Neural progenitor cell (in vitro differentiated cells): Measurements from ENCODE around the gene VEZT. TPM values are rescaled to one million over a fixed set of nuclear protein-coding genes. Genes with fewer than 3 reads are reported as not detected.

Experiments used
- DNase-seq: peaks from one replicate; pipeline ENCODE4 v3.0.0-alpha.2; 2016; ENCODE audit warnings: low spot score
- H2AFZ ChIP-seq: fragments of 200-600 bp; sonication (generic); replicated peaks from 2 replicates; pipeline ENCODE4 v1.6.1; 2016; ENCODE audit warnings: antibody characterized with exemption
- H3F3A ChIP-seq: fragments of 200-600 bp; sonication (generic); 2 replicates; pipeline ENCODE4 v1.6.1; 2016; ENCODE audit warnings: antibody characterized with exemption, low read depth
- H3K27ac ChIP-seq: fragments of 200-600 bp; sonication (generic); 2 replicates; pipeline ENCODE4 v1.5.1; 2016; ENCODE audit warnings: mild to moderate bottlenecking
- H3K27me3 ChIP-seq: fragments of 200-600 bp; sonication (generic); 2 replicates; pipeline ENCODE4 v1.6.1; 2016; ENCODE audit warnings: mild to moderate bottlenecking, moderate library complexity
- H3K36me3 ChIP-seq: fragments of 200-600 bp; sonication (generic); 2 replicates; pipeline ENCODE4 v1.5.1; 2016
- H3K4me1 ChIP-seq: fragments of 200-600 bp; sonication (generic); 2 replicates; pipeline ENCODE4 v1.6.1; 2016; ENCODE audit warnings: mixed run types
- H3K4me2 ChIP-seq: fragments of 200-600 bp; sonication (generic); 2 replicates; pipeline ENCODE4 v1.6.1; 2016
- H3K4me3 ChIP-seq: fragments of 200-600 bp; sonication (generic); 2 replicates; pipeline ENCODE4 v1.5.1; 2016
- H3K79me2 ChIP-seq: fragments of 200-600 bp; sonication (generic); 2 replicates; pipeline ENCODE4 v1.6.1; 2016; ENCODE audit warnings: low read depth
- H3K9ac ChIP-seq: fragments of 200-600 bp; sonication (generic); 2 replicates; pipeline ENCODE4 v1.6.1; 2016
- H3K9me3 ChIP-seq: fragments of 200-600 bp; sonication (generic); 2 replicates; pipeline ENCODE4 v1.5.1; 2016; ENCODE audit warnings: low read depth
- H4K20me1 ChIP-seq: fragments of 200-600 bp; sonication (generic); 2 replicates; pipeline ENCODE4 v1.6.1; 2016; ENCODE audit warnings: low read depth
- H3K27ac Mint-ChIP-seq: 3 replicates; pipeline ENCODE4 v1.8.0; 2021; ENCODE audit warnings: mixed read lengths
- H3K27me3 Mint-ChIP-seq: 2 replicates; pipeline ENCODE4 v1.8.0; 2022; ENCODE audit warnings: low read depth, mild to moderate bottlenecking, inconsistent platforms, moderate library complexity, mixed read lengths; ENCODE audit not compliant: insufficient read depth
- H3K36me3 Mint-ChIP-seq: 3 replicates; pipeline ENCODE4 v1.8.0; 2021; ENCODE audit warnings: mixed read lengths
- H3K4me1 Mint-ChIP-seq: 3 replicates; pipeline ENCODE4 v1.8.0; 2021; ENCODE audit warnings: mixed read lengths
- H3K4me3 Mint-ChIP-seq: 3 replicates; pipeline ENCODE4 v1.8.0; 2021; ENCODE audit warnings: mild to moderate bottlenecking, moderate library complexity, mixed read lengths
- H3K9me3 Mint-ChIP-seq: 3 replicates; pipeline ENCODE4 v1.8.0; 2020; ENCODE audit warnings: mixed read lengths
- EZH2 ChIP-seq: fragments of 200-600 bp; sonication (generic); IDR thresholded peaks from 2 replicates; pipeline ENCODE4 v1.6.1; 2017; ENCODE audit warnings: antibody characterized with exemption, mild to moderate bottlenecking, moderate library complexity
- EZH2phosphoT487 ChIP-seq: fragments of 200-600 bp; sonication (generic); IDR thresholded peaks from 2 replicates; pipeline ENCODE4 v1.6.1; 2017; ENCODE audit warnings: antibody characterized with exemption
- total RNA-seq: library from RNA; depleted of rRNA; stranded (reverse); fragments of >200 nt; gene quantifications from 2 replicates; pipeline ENCODE4 v1.2.3, GENCODE V29; 2015; ENCODE audit warnings: low replicate concordance
- TF ChIP-seq, protein P1 (sequence below): fragments of 200-600 bp; sonication (generic); IDR thresholded peaks from 2 replicates; pipeline ENCODE4 v1.5.1; 2017; ENCODE audit warnings: antibody characterized with exemption, mild to moderate bottlenecking

VEZT gene
- total RNA-seq, 1 donor from 2014 or later: 126 TPM

- H3K4me1 ChIP-seq: no peaks in the 10 kb centered on the region
- no peak for DNase-seq
- H3K9me3 ChIP-seq: no peaks in the 10 kb centered on the region
- Mint-ChIP-seq H3K9me3 (no peaks in the 10 kb centered on the region), H3K4me3 (no peak overlapping the region), H3K27me3 (peaks cover 3% of the 10 kb centered on the region), H3K4me1 (no peaks in the 10 kb centered on the region), H3K36me3 (peaks cover 29% of the 10 kb centered on the region), H3K27ac (no peak overlapping the region)
- H3K27ac ChIP-seq: no peak overlapping the region
- H4K20me1 ChIP-seq: no peaks in the 10 kb centered on the region
- TF ChIP-seq EZH2phosphoT487 (no peak), EZH2 (no peak)
- TF ChIP-seq, protein P1, sequence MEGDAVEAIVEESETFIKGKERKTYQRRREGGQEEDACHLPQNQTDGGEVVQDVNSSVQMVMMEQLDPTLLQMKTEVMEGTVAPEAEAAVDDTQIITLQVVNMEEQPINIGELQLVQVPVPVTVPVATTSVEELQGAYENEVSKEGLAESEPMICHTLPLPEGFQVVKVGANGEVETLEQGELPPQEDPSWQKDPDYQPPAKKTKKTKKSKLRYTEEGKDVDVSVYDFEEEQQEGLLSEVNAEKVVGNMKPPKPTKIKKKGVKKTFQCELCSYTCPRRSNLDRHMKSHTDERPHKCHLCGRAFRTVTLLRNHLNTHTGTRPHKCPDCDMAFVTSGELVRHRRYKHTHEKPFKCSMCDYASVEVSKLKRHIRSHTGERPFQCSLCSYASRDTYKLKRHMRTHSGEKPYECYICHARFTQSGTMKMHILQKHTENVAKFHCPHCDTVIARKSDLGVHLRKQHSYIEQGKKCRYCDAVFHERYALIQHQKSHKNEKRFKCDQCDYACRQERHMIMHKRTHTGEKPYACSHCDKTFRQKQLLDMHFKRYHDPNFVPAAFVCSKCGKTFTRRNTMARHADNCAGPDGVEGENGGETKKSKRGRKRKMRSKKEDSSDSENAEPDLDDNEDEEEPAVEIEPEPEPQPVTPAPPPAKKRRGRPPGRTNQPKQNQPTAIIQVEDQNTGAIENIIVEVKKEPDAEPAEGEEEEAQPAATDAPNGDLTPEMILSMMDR: no peak
- no peak overlapping the region for H2AFZ ChIP-seq
- H3K4me3 ChIP-seq: no peak overlapping the region
- peaks cover 17% of the 10 kb centered on the region for H3K36me3 ChIP-seq
- H3K79me2 ChIP-seq: no peaks in the 10 kb centered on the region
- H3F3A ChIP-seq: no peaks in the 10 kb centered on the region
- H3K27me3 ChIP-seq: no peaks in the 10 kb centered on the region
- no peak overlapping the region for H3K9ac ChIP-seq
- H3K4me2 ChIP-seq: no peak overlapping the region
Measured at GRCh38 chr12:95283371-95283770, 65.8 kb downstream of the VEZT start.

GRCh38 chr12:95286713-95287112 is 69.1 kb downstream of the VEZT start:
- TF ChIP-seq, protein P1: no peak
- TF ChIP-seq EZH2phosphoT487: no peak
- TF ChIP-seq EZH2: no peak
- Mint-ChIP-seq H3K27ac (no peak overlapping the region), H3K36me3 (peaks cover 21% of the 10 kb centered on the region), H3K9me3 (no peaks in the 10 kb centered on the region), H3K4me1 (no peaks in the 10 kb centered on the region), H3K27me3 (peaks cover 3% of the 10 kb centered on the region), H3K4me3 (no peak overlapping the region)
- H3K27ac ChIP-seq: no peak overlapping the region
- no peak overlapping the region for H3K4me3 ChIP-seq
- H3K9me3 ChIP-seq: no peaks in the 10 kb centered on the region
- no peaks in the 10 kb centered on the region for H4K20me1 ChIP-seq
- no peak overlapping the region for H2AFZ ChIP-seq
- peaks cover 28% of the 10 kb centered on the region for H3K36me3 ChIP-seq
- H3K4me1 ChIP-seq: no peaks in the 10 kb centered on the region
- H3K79me2 ChIP-seq: no peaks in the 10 kb centered on the region
- no peak overlapping the region for H3K9ac ChIP-seq
- H3K27me3 ChIP-seq: no peaks in the 10 kb centered on the region
- no peak for DNase-seq
- no peaks in the 10 kb centered on the region for H3F3A ChIP-seq
- H3K4me2 ChIP-seq: no peak overlapping the region

DNA sequence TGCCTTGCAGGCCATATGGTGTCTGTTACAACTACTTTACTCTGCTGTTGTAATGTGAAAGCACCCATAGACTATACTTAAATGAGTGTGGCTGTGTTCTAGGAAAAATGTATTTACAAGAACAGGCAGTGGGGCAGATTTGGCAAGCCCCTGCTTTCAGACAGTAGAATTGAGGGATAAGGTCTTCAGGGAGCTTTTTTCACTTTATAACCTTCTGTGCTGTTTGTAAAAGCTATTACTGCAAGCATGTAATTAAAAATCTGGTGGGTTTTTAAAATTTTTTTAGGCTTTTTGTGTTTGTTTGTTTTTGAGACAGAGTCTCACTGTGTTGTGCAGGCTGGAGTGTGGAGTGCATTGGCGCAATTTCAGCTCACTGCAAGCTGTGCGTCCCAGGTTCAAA is 73.9 kb downstream of the VEZT start:
- Mint-ChIP-seq H3K4me3 (no peak overlapping the region), H3K27ac (no peak overlapping the region), H3K27me3 (no peaks in the 10 kb centered on the region), H3K36me3 (peaks cover 22% of the 10 kb centered on the region), H3K9me3 (no peaks in the 10 kb centered on the region), H3K4me1 (no peaks in the 10 kb centered on the region)
- Histone ChIP-seq H3K9ac (no peak overlapping the region), H3F3A (no peaks in the 10 kb centered on the region), H3K4me2 (no peak overlapping the region), H3K27me3 (no peaks in the 10 kb centered on the region), H2AFZ (no peak overlapping the region), H3K4me3 (no peak overlapping the region), H3K4me1 (no peaks in the 10 kb centered on the region), H4K20me1 (no peaks in the 10 kb centered on the region), H3K79me2 (no peaks in the 10 kb centered on the region), H3K27ac (no peak overlapping the region), H3K36me3 (peaks cover 29% of the 10 kb centered on the region), H3K9me3 (no peaks in the 10 kb centered on the region)
- no peak for DNase-seq
- no peak for TF ChIP-seq EZH2phosphoT487
- TF ChIP-seq, protein P1: no peak
- no peak for TF ChIP-seq EZH2
